ENCODE results near the gene BCAR3.

BCAR3 gene

GRCh38 chr1:93681101-93681988 lies at the start of gene BCAR3:
BCAR3 (minus strand) TSS chr1:93681837; CDS start chr1:93674930, 6,907 bp downstream.
- peak; percentile 45 for DNase-seq (ENCODE audit: low spot score)

GRCh38 chr1:93730621-93731020 lies 49.0 kb upstream of the BCAR3 start:
- DNase-seq (ENCODE audit: low spot score), result no peak

- DNase-seq (ENCODE audit: low spot score), result no peak
Observed at GRCh38 chr1:93729906-93730305, 48.3 kb upstream of the BCAR3 start.

GRCh38 chr1:93729502-93729901 lies 47.9 kb upstream of the BCAR3 start:
- no peak for DNase-seq (ENCODE audit: low spot score)

- DNase-seq (ENCODE audit: low spot score), result no peak
Observed at GRCh38 chr1:93728480-93729131, 47.0 kb upstream of the BCAR3 start.

- DNase-seq (ENCODE audit: low spot score), result no peak
Observed at GRCh38 chr1:93723733-93724270, 42.2 kb upstream of the BCAR3 start.

GRCh38 chr1:93723110-93723509 lies 41.5 kb upstream of the BCAR3 start:
- no peak for DNase-seq (ENCODE audit: low spot score)

- DNase-seq (ENCODE audit: low spot score), result no peak
Observed at GRCh38 chr1:93722081-93723031, 40.7 kb upstream of the BCAR3 start.

- no peak for DNase-seq (ENCODE audit: low spot score)
Observed at GRCh38 chr1:93720956-93721626, 39.5 kb upstream of the BCAR3 start.

- no peak for DNase-seq (ENCODE audit: low spot score)
Observed at GRCh38 chr1:93717640-93718039, 36.0 kb upstream of the BCAR3 start.

- no peak for DNase-seq (ENCODE audit: low spot score)
Observed at GRCh38 chr1:93716941-93717368, 35.3 kb upstream of the BCAR3 start.

GRCh38 chr1:93716163-93716562 lies 34.5 kb upstream of the BCAR3 start:
- DNase-seq (ENCODE audit: low spot score), result no peak

- DNase-seq (ENCODE audit: low spot score), result no peak
Observed at GRCh38 chr1:93715529-93716126, 34.0 kb upstream of the BCAR3 start.

- DNase-seq (ENCODE audit: low spot score), result no peak
Observed at GRCh38 chr1:93714356-93714755, 32.7 kb upstream of the BCAR3 start.

GRCh38 chr1:93713341-93713740 lies 31.7 kb upstream of the BCAR3 start:
- DNase-seq (ENCODE audit: low spot score), result no peak

GRCh38 chr1:93712741-93713140 lies 31.1 kb upstream of the BCAR3 start:
- no peak for DNase-seq (ENCODE audit: low spot score)

- no peak for DNase-seq (ENCODE audit: low spot score)
Observed at GRCh38 chr1:93710499-93711453, 29.1 kb upstream of the BCAR3 start.

GRCh38 chr1:93708734-93709481 lies 27.3 kb upstream of the BCAR3 start:
- DNase-seq (ENCODE audit: low spot score), result no peak

- no peak for DNase-seq (ENCODE audit: low spot score)
Observed at GRCh38 chr1:93707956-93708355, 26.3 kb upstream of the BCAR3 start.
